ENCODE measurements around the gene SCN3A.

SCN3A gene

DNA sequence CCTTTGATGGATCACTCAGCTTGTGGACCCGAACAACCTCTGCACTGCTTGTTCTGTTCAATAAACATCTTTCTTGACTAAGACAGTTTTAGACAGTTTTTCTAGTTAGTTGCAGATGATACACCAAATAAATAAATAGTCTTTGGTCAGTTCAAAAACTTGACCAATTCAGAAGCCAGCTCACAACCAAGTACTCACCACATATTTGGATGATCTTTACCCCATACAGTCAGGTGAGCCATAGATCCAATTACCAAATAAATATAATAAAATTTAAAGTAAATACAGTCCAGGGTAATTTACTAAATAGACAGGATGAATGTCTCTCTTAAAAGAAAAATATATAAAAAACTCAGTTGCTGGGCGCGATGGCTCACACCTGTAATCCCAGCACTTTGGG is 18.2 kb downstream of the SCN3A start:
- DNase-seq, result no peak

DNA sequence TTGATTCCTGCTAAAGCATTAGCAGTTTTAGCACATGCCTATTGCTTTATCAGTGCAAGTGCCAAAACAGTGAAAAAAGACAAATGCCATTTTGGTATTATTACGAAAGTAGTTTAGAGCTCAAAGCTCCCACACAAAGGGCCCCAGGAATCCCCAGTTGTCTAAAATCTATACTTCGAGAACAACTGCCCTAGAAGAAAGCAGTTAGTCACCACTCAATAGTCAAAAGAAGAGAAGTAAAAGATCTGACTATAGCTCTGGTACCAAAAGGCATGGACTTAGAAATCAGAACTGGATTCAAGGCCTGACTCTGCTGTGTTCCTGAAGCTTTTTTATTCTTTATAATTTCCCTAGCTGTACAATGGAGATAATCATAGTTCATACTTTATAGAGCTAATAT is 21.8 kb downstream of the SCN3A start:
- DNase-seq, result no peak

DNA sequence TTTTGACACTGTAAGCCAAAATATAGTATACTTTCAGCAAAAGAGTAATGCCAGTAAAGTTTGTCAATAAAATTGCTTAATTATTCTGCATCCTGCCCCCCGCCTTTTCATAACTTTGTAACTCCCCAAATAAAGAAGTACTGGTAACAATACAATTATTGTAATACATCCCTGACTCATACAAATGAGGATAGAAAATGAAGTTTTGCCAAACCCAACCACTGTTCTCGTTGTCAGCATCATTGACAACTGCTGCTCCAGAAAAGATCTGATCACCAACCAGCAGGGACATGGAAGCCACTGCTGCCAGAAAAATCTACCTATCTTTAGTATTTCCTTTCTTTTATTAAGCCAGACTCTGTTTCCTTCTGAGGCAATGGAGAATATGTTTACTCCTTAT is 27.1 kb downstream of the SCN3A start:
- no peak for DNase-seq

DNA sequence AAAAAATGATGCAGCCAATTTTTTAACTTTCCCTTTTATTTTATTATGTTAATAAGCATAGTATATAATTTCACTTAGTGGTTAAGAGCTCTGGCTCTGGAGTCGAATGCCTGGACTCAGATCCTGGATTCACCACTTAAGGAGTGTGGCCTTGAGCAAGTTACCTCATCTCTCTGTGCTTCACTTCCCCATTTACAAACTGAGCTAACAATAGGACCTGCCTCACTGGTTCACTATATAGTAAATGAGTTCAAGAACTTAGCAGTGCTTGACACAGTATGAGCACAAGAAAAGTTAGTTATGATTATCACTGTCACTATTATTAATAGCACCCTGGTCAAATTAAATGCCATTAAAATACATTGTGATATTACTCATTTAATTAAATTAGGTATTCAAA is 30.6 kb downstream of the SCN3A start:
- DNase-seq, result no peak

DNA sequence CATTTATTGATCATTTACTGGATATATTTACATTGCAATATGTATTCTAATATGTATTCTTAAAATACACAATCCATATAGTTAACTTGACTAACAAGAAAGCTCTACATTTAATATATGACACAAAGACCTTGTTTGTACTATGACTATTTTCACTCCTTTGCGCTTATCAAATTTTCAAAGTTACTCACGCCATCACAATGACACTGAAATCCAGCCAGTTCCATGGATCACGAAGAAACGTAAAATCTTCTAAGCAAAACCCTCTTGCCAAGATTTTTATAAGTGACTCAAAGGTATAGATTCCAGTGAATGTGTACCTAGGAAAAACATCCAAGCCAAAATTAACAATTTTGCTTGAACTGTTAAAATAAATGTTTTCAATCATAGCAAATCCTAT is 39.6 kb downstream of the SCN3A start:
- DNase-seq, result no peak

DNA sequence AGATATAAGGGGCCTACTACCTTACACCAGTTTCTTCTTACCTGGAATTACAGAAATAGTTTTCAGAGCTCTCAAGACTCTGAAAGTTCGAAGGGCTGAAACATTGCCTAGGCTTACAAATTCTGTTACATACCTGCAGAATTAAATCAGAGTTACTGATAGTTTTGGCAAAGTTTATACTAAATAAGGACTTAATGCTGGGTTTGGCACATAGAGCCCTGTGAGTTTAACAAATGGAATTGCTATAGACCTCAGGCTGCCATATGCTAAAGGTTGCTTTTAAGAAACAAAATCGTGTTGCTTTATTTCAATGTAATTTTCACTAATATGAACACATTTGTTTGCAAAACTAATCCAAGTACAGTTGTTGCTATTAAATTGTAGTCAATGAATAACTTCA is 40.1 kb downstream of the SCN3A start:
- no peak for DNase-seq

DNA sequence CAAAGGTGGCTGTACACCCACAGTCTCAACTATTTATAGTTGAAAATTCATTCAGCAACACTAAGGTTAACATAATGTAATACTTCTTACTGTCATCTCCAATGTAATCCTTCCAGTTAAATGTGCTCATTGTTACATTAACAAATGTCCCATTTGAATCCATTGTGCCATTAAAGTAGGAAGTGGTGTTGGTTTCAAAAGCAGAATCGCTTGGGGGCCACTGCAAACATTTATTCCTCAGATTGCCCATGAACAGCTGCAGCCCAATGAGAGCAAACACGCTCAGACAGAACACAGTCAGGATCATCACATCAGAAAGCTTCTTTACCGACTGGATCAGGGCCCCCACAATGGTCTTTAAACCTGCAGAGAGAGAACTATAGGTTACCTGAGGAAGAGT is 41.4 kb downstream of the SCN3A start:
- DNase-seq, result no peak

DNA sequence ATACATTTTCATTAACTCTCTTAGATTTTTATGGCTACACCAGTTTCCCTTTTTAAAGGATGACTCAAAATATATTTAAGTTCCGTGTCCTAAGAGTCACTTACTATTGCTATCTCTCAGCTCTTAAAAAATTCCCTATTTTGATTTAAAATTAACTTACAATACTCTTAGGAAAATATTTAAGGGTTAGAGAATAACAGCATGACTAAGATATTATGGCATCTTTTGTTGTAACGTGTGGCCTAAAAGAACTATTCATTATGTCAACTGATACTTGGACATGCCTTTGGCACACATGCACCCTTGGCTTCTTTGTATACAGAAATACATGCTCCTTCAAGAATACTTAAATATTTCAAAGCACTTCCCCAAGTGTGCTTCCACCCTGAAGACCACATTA is 42.3 kb downstream of the SCN3A start:
- DNase-seq, result no peak

DNA sequence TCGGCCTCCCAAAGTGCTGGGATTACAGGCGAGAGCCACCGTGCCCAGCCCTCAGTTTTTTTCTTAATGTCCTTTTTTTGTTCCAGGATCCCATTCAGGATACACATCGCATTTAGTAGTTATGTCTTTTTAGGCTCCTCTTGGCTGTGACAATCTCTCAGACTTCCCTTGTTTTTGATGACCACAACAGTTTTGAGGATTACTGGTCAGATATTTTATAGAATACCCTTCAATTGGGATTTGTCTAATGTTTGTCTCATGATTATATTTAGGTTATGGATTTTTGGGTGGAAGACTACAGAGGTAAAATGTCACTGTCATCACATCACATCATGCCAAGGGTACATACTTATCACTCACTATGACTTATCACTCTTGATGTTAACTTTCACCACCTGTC is 46.7 kb downstream of the SCN3A start:
- DNase-seq, result no peak

DNA sequence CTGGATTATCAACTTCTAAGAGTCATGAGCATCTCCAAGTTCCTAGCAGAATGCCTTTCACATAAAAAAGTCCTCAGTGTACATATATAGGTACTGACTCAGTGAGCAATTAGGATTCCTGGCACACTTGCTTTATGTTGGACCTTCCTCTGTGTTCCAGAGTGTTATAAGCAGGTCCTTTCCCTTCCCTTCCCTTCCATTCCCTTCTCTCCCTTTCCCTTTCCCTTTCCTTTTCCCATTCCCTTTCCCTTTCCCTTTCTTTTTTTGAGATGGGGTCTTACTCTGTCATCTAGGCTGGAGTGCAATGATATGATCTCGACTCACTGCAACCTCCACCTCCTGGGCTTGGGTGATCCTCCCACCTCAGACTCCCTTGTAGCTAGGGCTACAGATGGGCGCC is 48.7 kb downstream of the SCN3A start:
- no peak for DNase-seq

DNA sequence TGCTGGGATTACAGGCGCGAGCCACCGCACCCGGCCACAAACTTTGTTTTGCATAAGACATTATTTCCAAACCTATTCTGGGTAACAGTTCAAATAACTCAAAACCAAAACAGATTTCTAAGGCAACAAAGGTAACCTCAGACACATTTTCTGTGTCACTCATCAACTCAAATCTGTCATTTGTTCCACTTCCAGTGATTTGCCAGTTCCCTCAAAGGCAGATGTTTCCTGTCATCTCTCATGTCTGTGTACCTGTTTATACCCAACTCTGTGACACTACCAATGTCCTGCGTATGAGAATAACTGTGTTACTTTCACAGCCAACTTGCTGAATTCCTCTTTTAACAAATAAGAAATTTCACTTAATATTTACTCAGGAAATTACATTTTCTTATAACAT is 54.4 kb downstream of the SCN3A start:
- no peak for DNase-seq

DNA sequence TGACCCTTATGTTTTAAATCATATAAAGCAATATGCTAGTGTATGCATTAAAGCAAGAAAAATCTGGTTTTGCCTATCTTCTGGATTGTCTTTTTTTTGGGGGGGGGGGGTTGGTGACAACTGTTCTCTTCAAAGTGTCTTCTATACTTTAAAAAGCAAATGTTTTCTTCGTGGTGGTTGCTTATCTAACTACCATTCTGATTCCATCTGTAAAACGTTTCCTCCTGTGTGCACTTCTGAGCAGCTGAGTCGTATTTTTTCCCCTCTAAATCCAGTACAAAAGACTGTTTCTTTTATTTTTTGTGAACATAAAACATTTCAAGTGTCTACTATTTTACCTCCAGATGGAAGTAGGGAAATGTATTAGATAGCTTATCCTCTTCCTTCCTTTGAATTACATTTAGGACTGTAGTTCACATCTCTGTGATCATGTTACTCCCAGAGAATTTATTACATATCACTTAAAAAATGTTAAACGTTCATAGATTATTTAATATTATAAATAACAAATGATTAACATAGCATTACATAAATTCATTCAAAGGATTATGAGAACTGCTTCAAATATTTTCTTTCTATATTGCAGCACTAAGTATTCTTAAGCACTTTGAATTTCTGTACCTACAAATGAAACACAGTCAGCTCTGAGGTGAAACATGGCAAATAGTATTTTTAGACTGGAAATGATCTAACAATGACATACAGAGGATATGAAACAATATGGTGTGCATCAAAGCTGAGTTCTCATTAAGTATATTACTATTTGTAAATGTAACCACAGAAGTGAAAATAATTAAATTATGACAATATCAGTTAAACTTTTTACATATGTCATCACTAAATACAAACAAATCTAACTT is 56.4 kb downstream of the SCN3A start:
- no peak for DNase-seq

DNA sequence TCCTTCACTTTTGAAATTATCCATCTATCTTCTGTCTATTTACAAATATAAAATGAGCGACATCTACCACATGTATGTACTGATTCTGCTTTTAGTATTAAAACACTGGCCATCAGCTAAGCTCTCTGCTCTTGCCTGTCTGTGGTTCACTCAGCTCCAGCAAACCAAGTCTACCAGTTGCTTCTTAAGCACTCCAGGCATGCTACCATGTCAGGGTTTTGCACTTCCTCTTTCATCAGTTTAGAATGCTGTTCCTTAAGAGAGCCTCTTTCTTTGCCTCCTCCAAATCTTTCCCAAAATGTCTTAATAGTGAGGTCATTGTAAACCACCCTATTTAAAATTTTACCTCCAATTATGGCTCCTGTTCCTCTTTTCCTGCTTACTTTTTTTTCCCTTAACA is 59.5 kb downstream of the SCN3A start:
- no peak for DNase-seq

DNA sequence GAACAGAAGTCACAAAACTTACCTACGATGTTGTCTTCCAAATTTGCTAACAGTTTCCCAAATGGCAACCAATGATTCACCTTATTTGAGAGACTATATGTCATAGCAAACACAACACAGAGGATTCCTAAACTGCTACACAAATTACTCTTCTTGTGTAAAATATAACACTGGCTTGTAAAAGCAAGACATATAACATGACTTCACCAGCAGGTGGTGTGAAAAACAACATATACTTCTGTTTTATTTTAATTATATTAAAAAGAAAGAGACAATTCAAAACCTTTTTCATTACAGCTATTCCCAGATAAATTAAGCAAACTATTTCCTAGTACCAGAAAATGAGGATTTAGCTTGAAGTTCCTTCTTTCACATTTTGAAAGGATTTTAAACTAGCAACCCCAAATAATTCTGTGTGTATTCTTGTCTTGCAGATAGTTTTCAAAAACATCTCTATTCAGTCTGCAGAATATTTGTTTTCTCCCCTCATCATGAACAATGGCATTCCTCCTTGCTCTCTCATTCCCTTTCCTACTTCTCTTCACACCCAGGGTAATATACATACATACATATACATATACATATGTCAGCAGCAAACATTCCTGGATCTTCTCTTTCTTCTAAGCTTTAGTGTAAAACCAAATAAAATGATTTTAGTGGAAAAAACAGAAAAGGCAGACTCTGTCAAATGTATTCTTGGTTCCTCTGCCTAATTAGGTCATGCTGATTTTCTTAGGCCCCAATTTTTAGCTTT is 62.1 kb downstream of the SCN3A start:
- no peak for DNase-seq

DNA sequence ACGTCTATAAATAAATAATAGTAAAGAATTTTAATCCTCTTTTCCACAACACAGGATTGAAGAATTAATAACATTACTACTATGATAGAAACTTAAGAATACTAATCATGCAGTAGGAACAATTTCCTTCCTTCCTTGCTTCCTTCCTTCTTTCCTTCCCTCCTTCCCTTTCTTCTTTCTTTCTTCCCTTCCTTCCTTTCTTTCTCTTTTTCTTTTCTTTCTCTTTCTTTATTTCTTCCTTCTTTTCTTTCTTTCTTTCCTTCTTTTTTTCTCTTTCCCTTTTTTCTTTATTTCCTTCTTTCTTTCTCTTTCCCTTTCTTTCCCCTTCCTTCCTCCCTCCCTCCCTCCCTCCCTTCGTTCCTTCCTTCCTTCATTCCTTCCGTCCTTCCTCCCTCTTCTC is 77.6 kb downstream of the SCN3A start:
- DNase-seq, result no peak

DNA sequence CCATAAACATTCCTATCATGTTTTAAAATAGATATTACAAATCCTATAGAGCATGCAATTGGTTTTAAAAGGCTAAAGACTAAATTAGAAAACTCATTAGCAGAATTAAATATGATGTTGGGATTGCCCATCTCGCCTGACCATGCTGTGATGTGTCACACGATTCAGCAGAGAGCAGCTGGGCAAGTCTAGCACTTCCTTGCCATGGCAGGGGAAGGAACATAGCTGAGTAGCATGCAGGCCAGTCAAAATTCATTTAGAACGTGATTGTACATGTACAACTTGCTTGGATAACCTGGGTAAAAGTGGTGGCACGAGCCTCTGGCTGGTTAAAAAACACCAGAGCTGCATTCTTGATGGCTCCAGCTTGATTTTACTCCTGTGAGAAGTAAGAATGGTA is 81.3 kb downstream of the SCN3A start:
- no peak for DNase-seq

DNA sequence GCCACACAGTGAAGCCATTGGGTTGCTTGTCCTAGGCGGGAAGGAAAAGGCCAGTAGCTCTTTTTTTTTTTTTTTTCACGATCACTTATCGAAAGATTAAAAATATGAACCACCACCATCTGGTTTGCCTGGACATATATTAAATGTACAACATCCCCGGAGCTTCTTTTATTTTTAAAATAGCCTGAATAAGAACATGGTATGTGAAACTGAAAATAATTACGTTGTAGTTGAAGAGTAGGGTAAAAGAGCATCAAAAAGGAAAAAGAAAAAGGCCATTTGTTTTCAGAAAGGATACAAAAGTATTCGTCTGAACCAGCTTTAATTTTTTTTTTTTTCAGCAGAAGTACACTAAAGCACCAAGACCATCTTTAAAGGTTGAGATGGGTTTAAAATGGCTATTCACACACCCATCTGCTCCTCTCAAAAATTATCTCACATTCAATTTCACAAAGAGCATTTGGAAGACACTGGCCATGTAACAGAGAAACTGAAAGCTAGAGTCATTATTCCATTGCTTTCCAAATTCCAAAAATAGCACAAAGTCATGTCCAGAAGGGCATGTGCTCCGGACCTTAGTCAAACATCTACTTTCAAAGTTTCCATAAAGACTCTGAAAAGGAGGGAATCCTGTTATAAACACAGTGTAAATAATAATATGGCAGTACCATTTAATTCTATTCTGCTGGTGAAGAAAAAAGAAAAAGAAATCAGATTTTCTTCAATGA is 82.9 kb downstream of the SCN3A start:
- DNase-seq, result no peak

DNA sequence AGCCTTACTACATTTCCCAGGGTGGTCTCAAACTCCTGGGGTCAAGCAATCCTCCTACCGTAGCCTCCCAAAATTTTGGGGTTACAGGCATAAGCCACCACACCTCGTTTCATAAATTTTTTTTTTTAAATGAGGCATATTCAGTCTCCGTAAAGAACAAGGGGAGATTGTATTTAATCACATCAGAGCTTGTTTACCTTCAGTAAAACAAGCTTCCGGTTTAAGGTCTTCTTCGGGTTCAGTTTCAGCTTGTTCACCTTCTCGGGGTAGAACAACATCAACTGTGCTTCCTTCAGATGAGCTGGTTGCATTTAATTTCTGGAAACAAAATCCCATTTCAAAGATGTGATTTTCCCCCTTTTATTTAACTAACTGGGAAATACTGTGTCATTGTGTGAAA is 88.6 kb downstream of the SCN3A start:
- DNase-seq, result no peak

DNA sequence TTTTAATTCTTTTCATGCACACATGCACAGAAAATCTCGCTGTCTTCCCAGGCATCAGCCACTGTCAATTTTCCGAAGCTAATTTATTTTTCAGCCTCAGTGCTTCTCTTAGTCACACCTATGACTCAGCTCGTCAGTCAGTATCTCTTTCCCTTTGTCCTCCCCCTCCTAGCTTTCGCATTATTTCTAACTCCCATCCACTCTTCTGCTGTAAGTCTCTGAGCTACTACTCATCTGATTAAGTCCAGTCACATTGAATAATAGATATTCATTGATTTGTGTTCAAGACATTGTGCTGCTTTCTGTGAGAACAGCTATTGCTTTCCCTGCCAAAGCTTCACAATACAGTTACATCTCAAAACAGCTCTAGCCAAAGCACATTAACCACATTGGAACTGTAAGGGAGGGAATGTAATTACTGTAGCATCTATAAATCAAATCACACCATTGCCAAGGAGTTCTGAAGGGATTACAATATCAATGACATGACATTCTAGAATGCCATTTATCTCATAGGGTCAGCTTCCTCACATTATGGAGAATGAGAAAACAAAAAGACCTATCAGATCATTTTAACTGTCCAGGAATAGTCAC is 89.4 kb downstream of the SCN3A start:
- no peak for DNase-seq

DNA sequence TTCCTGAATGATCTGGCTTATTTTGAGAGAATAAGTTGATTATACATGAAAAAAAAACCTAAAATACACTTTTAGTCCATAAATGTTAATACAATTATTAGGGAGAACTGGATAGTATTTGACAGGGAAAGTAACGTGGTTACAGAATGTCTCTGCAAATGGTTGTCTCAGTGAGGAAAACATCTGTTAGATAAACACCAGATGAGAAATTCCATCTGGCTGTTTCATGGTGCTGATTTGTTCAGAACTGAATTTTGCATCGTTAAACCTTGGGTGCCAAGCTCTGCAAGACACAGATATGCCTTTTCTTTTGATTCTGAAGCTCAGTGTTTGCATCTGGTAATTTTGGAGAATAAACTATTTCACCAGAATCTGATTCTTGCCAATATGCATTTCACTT is 90.4 kb downstream of the SCN3A start:
- no peak for DNase-seq

DNA sequence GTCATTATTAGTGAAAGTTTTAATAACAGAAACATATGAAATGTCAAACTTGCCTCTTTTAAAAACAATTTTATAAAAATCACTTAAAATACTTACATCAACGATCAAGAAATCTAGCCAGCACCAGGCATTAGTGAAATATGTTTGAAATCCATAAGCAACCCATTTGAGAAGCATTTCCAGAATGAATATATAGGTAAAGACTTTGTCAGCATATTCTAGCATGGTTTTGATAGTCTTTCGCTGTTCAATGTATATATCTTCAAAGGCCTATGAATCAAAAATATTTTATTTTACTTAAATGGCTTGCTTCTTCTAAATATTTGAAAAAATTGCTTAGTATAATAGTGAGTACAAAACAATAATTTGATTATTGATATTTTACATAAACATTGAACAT is 91.1 kb downstream of the SCN3A start:
- no peak for DNase-seq

DNA sequence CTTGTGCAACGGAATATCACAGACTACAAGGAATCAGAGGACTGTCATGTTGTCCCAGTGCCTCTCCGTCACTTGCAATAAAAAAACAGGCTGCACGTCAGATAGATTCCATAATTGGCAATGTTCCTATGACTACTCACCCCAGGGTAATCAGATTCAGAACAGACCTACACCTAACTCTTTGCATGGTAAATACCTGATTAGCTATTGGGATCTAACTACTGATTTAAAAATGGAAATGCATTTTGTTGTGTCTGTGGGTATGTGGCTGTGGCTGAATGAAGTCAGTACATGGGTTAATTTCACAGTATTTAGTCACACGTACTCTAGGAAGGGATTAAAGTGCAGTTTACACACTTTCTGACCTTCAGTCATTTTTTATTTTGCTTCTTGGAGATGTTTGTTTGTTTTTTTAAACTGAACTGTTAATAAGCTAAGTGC is 91.7 kb downstream of the SCN3A start:
- DNase-seq, result no peak

DNA sequence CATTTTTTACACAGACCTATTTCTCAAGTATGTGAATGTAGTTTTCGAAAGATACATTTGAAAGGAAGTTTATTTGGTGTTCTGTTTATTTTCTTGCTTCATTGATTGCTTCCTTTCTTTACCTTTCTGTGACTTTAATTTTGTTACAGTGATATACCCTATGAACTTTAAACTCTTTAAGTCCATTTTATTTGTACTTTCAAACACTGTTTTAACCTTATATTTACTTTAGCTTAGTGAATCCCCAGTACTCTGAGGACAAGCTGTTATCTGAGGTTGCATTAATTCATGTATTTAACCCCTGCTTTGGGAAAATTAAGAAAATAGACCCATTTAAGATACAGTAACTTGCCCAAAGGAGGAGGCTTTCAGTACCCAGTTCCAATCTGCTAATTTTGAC is 93.5 kb downstream of the SCN3A start:
- no peak for DNase-seq
